Measurements from ENCODE around the gene PIWIL4. TPM values are rescaled to one million over a fixed set of nuclear protein-coding genes. Genes with fewer than 3 reads are reported as not detected.

PIWIL4 gene
- total RNA-seq, 1 experiment from 2014 or later: not detected

DNA sequence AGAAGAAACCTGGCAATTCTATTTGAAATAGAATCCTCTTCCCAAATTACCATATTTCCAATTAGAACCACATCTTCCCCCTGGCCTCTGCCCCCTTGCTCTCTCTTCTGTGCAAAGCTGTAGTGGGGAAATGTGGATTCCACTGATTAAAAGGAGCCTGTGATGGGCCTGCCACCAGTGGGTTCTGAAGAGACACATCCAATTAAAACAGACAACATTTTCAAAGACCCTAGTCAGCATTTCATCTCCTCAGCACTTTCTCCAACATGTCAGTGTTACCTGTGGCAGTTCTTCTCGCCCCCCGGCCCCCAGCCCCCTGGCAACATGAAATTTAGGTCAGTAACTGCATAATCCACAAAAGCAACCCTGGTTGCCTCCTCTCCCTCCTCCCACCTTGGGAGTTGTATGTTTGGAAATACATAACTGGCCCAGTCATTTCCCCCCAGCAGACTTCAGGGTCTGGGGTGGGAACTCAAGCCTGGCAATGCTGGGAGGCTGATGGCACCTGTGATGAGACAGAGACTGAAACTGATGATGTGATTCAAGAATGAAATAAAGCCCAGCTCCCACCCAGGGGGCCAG, 101.1 kb downstream of the PIWIL4 start:
- no peak overlapping the region for H3K18ac ChIP-seq (ENCODE audit: insufficient read length, low read depth, low read length)
- Mint-ChIP-seq H3K27me3 (ENCODE audit: low read depth) (no peaks in the 10 kb centered on the region), H3K4me1 (peaks cover 7 to 19% of the 10 kb centered on the region in 2 experiments), H3K27ac (peak overlapping the region in 2 of 3 experiments; percentile 16 to 68; a peak in 3 of 7 replicates), H3K9me3 (peaks cover 5 to 12% of the 10 kb centered on the region in 2 experiments), H3K4me3 (no peak overlapping the region), H3K36me3 (ENCODE audit: insufficient read depth in 1 of 3, low read depth in 3 of 3) (peaks cover 19 to 29% (median 28%) of the 10 kb centered on the region in 3 experiments)
- H2BK20ac ChIP-seq (ENCODE audit: low read depth, low read length, poor library complexity, severe bottlenecking): no peak overlapping the region
- H3K27me3 ChIP-seq (ENCODE audit: insufficient read depth, low read length): no peaks in the 10 kb centered on the region
- 0 out of 2 replicates have a peak, but pooled peaks cover 1% of the 10 kb centered on the region for H3K79me2 ChIP-seq (ENCODE audit: insufficient read depth, low read length)
- H2BK12ac ChIP-seq (ENCODE audit: insufficient read length, low read depth, low read length): no peak overlapping the region
- H3K79me1 ChIP-seq (ENCODE audit: insufficient read depth, low read depth, low read length, poor library complexity, severe bottlenecking): no peaks in the 10 kb centered on the region
- no peak overlapping the region for H2AFZ ChIP-seq (ENCODE audit: low read length)
- H4K91ac ChIP-seq (ENCODE audit: insufficient read length, low read depth, low read length): no peak overlapping the region
- H3K56ac ChIP-seq (ENCODE audit: insufficient read length, low read depth, low read length): no peak overlapping the region
- DNase-seq: no peak
- H3K27ac ChIP-seq (ENCODE audit: insufficient read length, low read depth, low read length): no peak overlapping the region
- H4K5ac ChIP-seq (ENCODE audit: insufficient read length, low read depth, low read length): no peak overlapping the region
- no peak overlapping the region for H3K4me2 ChIP-seq (ENCODE audit: insufficient read depth, insufficient read length, low read length)
- H2BK15ac ChIP-seq (ENCODE audit: low read depth, low read length): no peak overlapping the region
- H3K23ac ChIP-seq (ENCODE audit: insufficient read length, low read depth, low read length): no peak overlapping the region
- H2AK5ac ChIP-seq (ENCODE audit: insufficient read length, low read length): no peak overlapping the region
- WGBS (ENCODE audit: extremely low coverage, insufficient read length, low lambda C conversion rate): no CpG with 5 or more reads among the region's 2 CpGs
- H3T11ph ChIP-seq (ENCODE audit: low read length): no peak overlapping the region
- no peaks in the 10 kb centered on the region for H4K20me1 ChIP-seq (ENCODE audit: control insufficient read depth, insufficient read depth, insufficient read length)
- no peak overlapping the region for H3K4ac ChIP-seq (ENCODE audit: low read depth, low read length)
- no peak overlapping the region for H2BK5ac ChIP-seq (ENCODE audit: insufficient read length, low read length)
- H4K8ac ChIP-seq (replicated peaks; ENCODE audit: insufficient read length, low read depth, low read length): no peak overlapping the region
- H3K4me1 ChIP-seq (ENCODE audit: insufficient read depth, low read length): peaks cover 4% of the 10 kb centered on the region
- no peak overlapping the region for H2BK120ac ChIP-seq (ENCODE audit: low read depth, low read length, poor library complexity, severe bottlenecking)
- no peaks in the 10 kb centered on the region for H3K23me2 ChIP-seq (ENCODE audit: insufficient read length, low read depth, low read length, poor library complexity, severe bottlenecking)
- peaks cover 18% of the 10 kb centered on the region for H3K9me3 ChIP-seq (ENCODE audit: control insufficient read depth, low read depth, low read length)
- H3K9ac ChIP-seq (ENCODE audit: extremely low read depth, insufficient read length, low read length): no peak overlapping the region
- TF ChIP-seq, protein P1, sequence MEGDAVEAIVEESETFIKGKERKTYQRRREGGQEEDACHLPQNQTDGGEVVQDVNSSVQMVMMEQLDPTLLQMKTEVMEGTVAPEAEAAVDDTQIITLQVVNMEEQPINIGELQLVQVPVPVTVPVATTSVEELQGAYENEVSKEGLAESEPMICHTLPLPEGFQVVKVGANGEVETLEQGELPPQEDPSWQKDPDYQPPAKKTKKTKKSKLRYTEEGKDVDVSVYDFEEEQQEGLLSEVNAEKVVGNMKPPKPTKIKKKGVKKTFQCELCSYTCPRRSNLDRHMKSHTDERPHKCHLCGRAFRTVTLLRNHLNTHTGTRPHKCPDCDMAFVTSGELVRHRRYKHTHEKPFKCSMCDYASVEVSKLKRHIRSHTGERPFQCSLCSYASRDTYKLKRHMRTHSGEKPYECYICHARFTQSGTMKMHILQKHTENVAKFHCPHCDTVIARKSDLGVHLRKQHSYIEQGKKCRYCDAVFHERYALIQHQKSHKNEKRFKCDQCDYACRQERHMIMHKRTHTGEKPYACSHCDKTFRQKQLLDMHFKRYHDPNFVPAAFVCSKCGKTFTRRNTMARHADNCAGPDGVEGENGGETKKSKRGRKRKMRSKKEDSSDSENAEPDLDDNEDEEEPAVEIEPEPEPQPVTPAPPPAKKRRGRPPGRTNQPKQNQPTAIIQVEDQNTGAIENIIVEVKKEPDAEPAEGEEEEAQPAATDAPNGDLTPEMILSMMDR (conservative IDR thresholded peaks at IDR 0.05): no peak
- H3K14ac ChIP-seq (ENCODE audit: insufficient read depth, low read length): no peak overlapping the region
